C4-2B (cell line): Measurements from ENCODE around the gene LYSMD3.

Experiments
- CTCF ChIP-seq: fragments of 450-650 bp; conservative IDR thresholded peaks from 2 replicates; pipeline ENCODE4 v1.5.1; 2017; ENCODE audit warnings: mild to moderate bottlenecking
- ZFX ChIP-seq: fragments of 450-650 bp; IDR thresholded peaks from 2 replicates; pipeline ENCODE4 v1.6.1; 2017

GRCh38 chr5:90504743-90505142 lies 24.6 kb downstream of the LYSMD3 start:
- TF ChIP-seq CTCF (no peak), ZFX (no peak)
